Naive thymus-derived CD8-positive, alpha-beta T cell (primary cell): Measurements from ENCODE around the gene SYTL1. TPM values are rescaled to one million over a fixed set of nuclear protein-coding genes. Genes with fewer than 3 reads are reported as not detected.

Experiments
- polyA plus RNA-seq, 3 donors: library from polyadenylated mRNA; unstranded; fragments of 300-500 nt; fragmentation: Illumina TruSeq; gene quantifications; one replicate each; pipeline ENCODE4 v1.2.3, GENCODE V29; 2021
- total RNA-seq, 8 experiments: library from RNA in 2 of 8; stranded (reverse) in 2 of 8; gene quantifications; one replicate each; pipeline ENCODE4 v1.2.3 and lab custom pipeline; 2021 to 2026

SYTL1 gene
- total and polyA plus RNA-seq, 5 experiments from 2014 or later = 74.4 to 135 (median 92.3) TPM

Other genes with a start within 250 kb of the SYTL1 start
- 10 to 100 TPM; 16.2 to 17.7 TPM for gene SLC9A1, start 186.9 kb upstream of the SYTL1 start, total RNA-seq
- 10 to 100 TPM in 1 of 3 donors, 1 to 10 TPM in 2; 4.5 to 14.2 (median 8.5) TPM for gene SLC9A1, start 186.9 kb upstream of the SYTL1 start, polyA plus RNA-seq
- 10 to 100 TPM; 57.4 to 58.2 TPM for gene WDTC1, start 107.4 kb upstream of the SYTL1 start, total RNA-seq
- 1 to 10 TPM; 4.0 to 5.8 (median 5.6) TPM for gene WDTC1, start 107.4 kb upstream of the SYTL1 start, polyA plus RNA-seq
- 10 to 100 TPM; 42.5 to 44.0 TPM for gene TMEM222, start 19.9 kb upstream of the SYTL1 start, total RNA-seq
- 10 to 100 TPM; 54.1 to 57.1 (median 56.9) TPM for gene TMEM222, start 19.9 kb upstream of the SYTL1 start, polyA plus RNA-seq
- gene MAP3K6, start 24.9 kb downstream of the SYTL1 start, total RNA-seq = 10 to 100 TPM; 10.1 to 11.6 TPM
- gene MAP3K6, start 24.9 kb downstream of the SYTL1 start, polyA plus RNA-seq = 1 to 10 TPM; 1.7 to 6.0 (median 3.0) TPM
- gene FCN3, start 32.8 kb downstream of the SYTL1 start, total RNA-seq = not detected
- not detected for gene FCN3, start 32.8 kb downstream of the SYTL1 start, polyA plus RNA-seq
- gene CD164L2, start 41.3 kb downstream of the SYTL1 start, total RNA-seq = not detected
- gene CD164L2, start 41.3 kb downstream of the SYTL1 start, polyA plus RNA-seq = under 1 TPM in 1 of 3 donors, not detected in 2; 0.17 TPM
- gene GPR3, start 50.6 kb downstream of the SYTL1 start, total RNA-seq = not detected
- under 1 TPM in 2 of 3 donors, not detected in 1; 0.10 to 0.28 TPM for gene GPR3, start 50.6 kb downstream of the SYTL1 start, polyA plus RNA-seq
- 100 to 1,000 TPM; 183 to 185 TPM for gene WASF2, start 148.1 kb downstream of the SYTL1 start, total RNA-seq
- gene WASF2, start 148.1 kb downstream of the SYTL1 start, polyA plus RNA-seq = 10 to 100 TPM; 54.8 to 68.9 (median 68.5) TPM